Liver (tissue), 9 donors: ENCODE data around the gene ADORA2A. TPM values are rescaled to one million over a fixed set of nuclear protein-coding genes. Genes with fewer than 3 reads are reported as not detected.

ENCODE experiments used
- DNase-seq: peaks from one replicate; pipeline ENCODE4 v3.0.0-alpha.2; 2017; ENCODE audit warnings: low spot score
- H3K27ac ChIP-seq, 2 donors: one replicate each; pipeline ENCODE4 v1.7.0; 2013; ENCODE audit warnings: inconsistent platforms in 2 of 2, low read length in 2 of 2, control low read depth in 1 of 2, low read depth in 1 of 2, mild to moderate bottlenecking in 1 of 2
- H3K27me3 ChIP-seq, 4 donors: one replicate each; pipeline versions ENCODE4 v1.6.1 to v1.7.0; 2013; ENCODE audit warnings: low read length in 3 of 4, inconsistent platforms in 1 of 4, mild to moderate bottlenecking in 1 of 4, moderate library complexity in 1 of 4; ENCODE audit not compliant: control insufficient read depth in 4 of 4, insufficient read depth in 4 of 4
- H3K36me3 ChIP-seq, 4 donors: one replicate each; pipeline versions ENCODE4 v1.6.1 to v1.7.0; 2013; ENCODE audit warnings: low read length in 3 of 4, mild to moderate bottlenecking in 3 of 4, low read depth in 1 of 4, moderate library complexity in 1 of 4; ENCODE audit not compliant: control insufficient read depth in 4 of 4, insufficient read depth in 3 of 4
- H3K4me1 ChIP-seq, 4 donors: one replicate each; pipeline versions ENCODE4 v1.6.1 to v1.7.0; 2013; ENCODE audit warnings: low read length in 3 of 4, mild to moderate bottlenecking in 3 of 4, moderate library complexity in 1 of 4; ENCODE audit not compliant: control insufficient read depth in 4 of 4, insufficient read depth in 4 of 4
- H3K4me3 ChIP-seq, 3 donors: one replicate each; pipeline versions ENCODE4 v1.6.1 to v1.7.0; 2013; ENCODE audit warnings: low read length in 3 of 3, control low read depth in 1 of 3, low read depth in 1 of 3, mild to moderate bottlenecking in 1 of 3
- H3K9ac ChIP-seq, 2 donors: one replicate each; pipeline ENCODE4 v1.7.0; 2013; ENCODE audit warnings: low read length in 2 of 2, mild to moderate bottlenecking in 2 of 2, moderate library complexity in 2 of 2, control low read depth in 1 of 2, low read depth in 1 of 2
- H3K9me3 ChIP-seq, 4 donors: one replicate each; pipeline versions ENCODE4 v1.6.1 to v1.7.0; 2013; ENCODE audit warnings: low read length in 3 of 4; ENCODE audit not compliant: control insufficient read depth in 4 of 4
- FOXA1 ChIP-seq: IDR thresholded peaks from 2 replicates; pipeline ENCODE4 v1.6.1; 2016; ENCODE audit warnings: antibody characterized with exemption
- FOXA2 ChIP-seq: IDR thresholded peaks from 2 replicates; pipeline ENCODE4 v1.6.1; 2016; ENCODE audit warnings: antibody characterized with exemption
- HNF4A ChIP-seq, 2 donors: conservative IDR thresholded peaks; 2 replicates each; pipeline ENCODE4 v1.6.1; 2016; ENCODE audit warnings: antibody characterized with exemption in 2 of 2, mild to moderate bottlenecking in 2 of 2
- RAD21 ChIP-seq, 2 donors: IDR thresholded peaks; 2 replicates each; pipeline ENCODE4 v1.6.1; 2016; ENCODE audit warnings: antibody characterized with exemption in 2 of 2, mild to moderate bottlenecking in 2 of 2
- SP1 ChIP-seq: IDR thresholded peaks from 2 replicates; pipeline ENCODE4 v1.6.1; 2018; ENCODE audit warnings: antibody characterized with exemption, mild to moderate bottlenecking
- whole genome bisulfite sequencing: extraction: QIAGEN DNeasy Blood & Tissue Kit; methylation state at CpG from one replicate; pipeline ENCODE4 v1.1.7; 2013; 5-methylcytosine and 5-hydroxymethylcytosine counted together
- polyA plus RNA-seq, 2 donors: library from polyadenylated mRNA; stranded (reverse) in 1 of 2; unstranded in 1 of 2; fragments of 200-250 nt in 1 of 2; fragments of >200 nt in 1 of 2; fragmentation: Nextera tagmentation in 1 of 2; extraction: Ambion mirVana in 1 of 2; gene quantifications; one replicate each; pipeline versions ENCODE4 v1.2.1 to v1.2.3, GENCODE V29; 2013 to 2015
- total RNA-seq, 2 donors: library from RNA; depleted of rRNA; stranded (reverse); fragments of >200 nt; gene quantifications; one replicate each; pipeline ENCODE4 v1.2.3, GENCODE V29; 2014
- TF ChIP-seq, protein P1 (sequence below): fragments of 150-350 bp; IDR thresholded peaks from 2 replicates; pipeline ENCODE4 v1.5.1; 2017; ENCODE audit warnings: improper control_type of control experiment, low read depth, low read length; ENCODE audit not compliant: missing input control
- donor health status: healthy.
- donor health status: healthy.
- donor health status: healthy.
- donor health status: healthy.
- donor health status: healthy.

Gene ADORA2A
- total and polyA plus RNA-seq, 4 donors: 3.4 to 5.4 (median 3.9) TPM

DNA sequence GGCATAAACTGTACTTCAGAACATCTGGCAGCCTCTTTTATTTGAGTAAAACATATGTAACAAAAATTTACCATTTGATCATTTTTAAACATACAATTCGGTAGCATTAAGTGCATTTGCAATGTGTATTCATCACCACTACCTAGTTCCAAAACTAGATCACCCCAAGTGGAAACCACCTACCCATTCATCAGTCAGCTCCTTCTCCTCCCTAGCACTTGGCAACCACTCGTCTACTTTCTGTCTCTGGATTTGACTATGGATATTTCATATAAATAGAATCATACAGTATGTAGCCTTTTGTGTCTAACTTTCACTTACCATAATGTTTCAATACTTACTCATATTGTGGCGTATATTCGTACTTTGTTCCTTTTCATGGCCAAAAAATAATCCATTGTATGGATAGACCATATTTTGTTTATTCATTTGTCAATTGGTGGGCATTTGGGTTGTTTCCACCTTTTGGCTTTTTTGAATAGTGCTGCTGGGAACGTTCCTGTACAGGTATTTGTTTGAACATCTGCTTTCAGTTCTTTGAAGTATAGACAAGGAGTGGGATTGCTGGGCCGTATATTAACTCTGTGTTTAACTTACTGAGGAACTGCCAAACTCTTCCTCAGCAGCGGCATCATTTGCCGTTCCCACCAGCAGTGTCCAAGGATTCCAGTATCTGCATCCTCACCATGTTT lies 27.2 kb upstream of the ADORA2A start:
- WGBS: 78% methylated on average over 8 of the region's 8 CpGs
- no peak for DNase-seq
- Histone ChIP-seq H3K4me1 (peaks cover 0 to 2% (median 0%) of the 10 kb centered on the region in 4 donors), H3K36me3 (peaks cover 0 to 21% (median 12%) of the 10 kb centered on the region in 4 donors), H3K4me3 (no peak overlapping the region), H3K27me3 (no peaks in the 10 kb centered on the region), H3K9ac (no peak overlapping the region), H3K9me3 (no peaks in the 10 kb centered on the region), H3K27ac (peak overlapping the region in 1 of 2 donors; percentile 33)
- TF ChIP-seq FOXA1: no peak
- TF ChIP-seq RAD21 (IDR thresholded peaks at IDR 0.05): no peak

DNA sequence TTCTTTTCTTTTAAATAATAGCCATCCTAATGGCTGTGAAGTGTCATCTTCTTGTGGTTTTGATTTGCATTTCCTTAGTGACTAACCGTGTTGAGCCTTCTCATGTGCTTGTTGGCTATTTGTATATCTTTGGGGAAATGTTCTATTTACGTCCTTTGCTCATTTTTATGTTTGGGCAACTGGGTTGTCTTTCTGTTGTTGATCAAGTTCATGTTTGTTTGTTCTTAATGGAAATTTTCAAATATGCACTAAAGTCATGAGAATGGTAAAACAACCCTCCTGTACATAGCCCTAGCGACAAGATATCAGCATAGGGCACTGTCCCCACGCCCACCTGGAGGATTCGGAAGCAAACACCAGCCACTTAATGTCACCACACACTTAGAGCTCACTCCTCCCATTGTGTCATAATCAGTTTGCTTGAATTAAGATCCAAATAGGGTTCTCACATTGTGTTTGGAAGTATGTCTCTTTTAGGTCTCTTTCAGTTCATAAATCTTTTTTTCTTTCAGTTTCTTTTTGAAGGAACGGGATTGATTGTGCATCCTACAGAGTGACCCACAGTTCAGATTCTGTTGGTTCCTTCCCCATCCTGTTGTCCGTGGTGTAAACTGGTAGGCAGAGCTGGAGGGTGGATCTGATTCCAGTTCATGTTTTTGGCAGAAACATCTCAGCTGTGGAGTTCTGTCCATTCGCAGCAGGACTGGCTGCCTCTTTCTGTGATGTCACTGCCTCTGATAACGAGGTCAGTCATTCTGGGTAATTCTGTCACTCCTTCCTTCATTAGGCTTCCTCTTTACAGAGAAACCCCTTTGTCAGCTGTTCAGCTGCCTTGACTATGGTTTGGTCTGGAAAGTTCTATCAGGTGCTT lies 26.4 kb upstream of the ADORA2A start:
- H3K36me3 ChIP-seq: peaks cover 0 to 20% (median 9%) of the 10 kb centered on the region in 4 donors
- no peak for TF ChIP-seq SP1

DNA sequence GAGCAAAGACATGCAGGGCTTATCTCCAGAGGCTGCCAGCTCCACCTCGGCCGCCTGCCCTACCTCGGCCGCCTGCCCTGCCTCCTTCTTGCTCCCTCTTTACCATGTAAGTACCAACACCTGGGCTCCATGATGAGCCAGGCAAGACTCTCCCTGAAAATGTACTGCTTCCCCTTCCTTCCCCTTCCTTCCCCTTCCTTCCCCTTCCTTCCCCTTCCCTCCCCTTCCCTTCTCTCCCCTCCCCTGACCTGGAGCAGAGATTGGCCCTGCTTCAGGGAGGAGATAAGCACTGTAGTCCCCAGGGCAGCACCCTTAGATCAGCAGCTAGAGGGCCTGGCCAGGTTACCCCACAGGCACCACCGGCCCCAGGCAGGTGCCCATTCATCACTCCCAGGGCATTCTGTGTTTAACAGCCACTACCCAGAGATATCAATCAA lies 25.4 kb upstream of the ADORA2A start:
- WGBS: 95% methylated on average over 5 of the region's 5 CpGs
- Histone ChIP-seq H3K27ac (peak overlapping the region; percentile 31 to 33), H3K4me3 (no peak overlapping the region), H3K36me3 (peaks cover 0 to 13% (median 7%) of the 10 kb centered on the region in 4 donors), H3K27me3 (no peaks in the 10 kb centered on the region), H3K4me1 (peaks cover 0 to 2% (median 0%) of the 10 kb centered on the region in 4 donors), H3K9me3 (no peaks in the 10 kb centered on the region), H3K9ac (no peak overlapping the region)
- no peak for DNase-seq
- no peak for TF ChIP-seq FOXA1
- TF ChIP-seq, protein P1, sequence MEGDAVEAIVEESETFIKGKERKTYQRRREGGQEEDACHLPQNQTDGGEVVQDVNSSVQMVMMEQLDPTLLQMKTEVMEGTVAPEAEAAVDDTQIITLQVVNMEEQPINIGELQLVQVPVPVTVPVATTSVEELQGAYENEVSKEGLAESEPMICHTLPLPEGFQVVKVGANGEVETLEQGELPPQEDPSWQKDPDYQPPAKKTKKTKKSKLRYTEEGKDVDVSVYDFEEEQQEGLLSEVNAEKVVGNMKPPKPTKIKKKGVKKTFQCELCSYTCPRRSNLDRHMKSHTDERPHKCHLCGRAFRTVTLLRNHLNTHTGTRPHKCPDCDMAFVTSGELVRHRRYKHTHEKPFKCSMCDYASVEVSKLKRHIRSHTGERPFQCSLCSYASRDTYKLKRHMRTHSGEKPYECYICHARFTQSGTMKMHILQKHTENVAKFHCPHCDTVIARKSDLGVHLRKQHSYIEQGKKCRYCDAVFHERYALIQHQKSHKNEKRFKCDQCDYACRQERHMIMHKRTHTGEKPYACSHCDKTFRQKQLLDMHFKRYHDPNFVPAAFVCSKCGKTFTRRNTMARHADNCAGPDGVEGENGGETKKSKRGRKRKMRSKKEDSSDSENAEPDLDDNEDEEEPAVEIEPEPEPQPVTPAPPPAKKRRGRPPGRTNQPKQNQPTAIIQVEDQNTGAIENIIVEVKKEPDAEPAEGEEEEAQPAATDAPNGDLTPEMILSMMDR: no peak
- TF ChIP-seq HNF4A (conservative IDR thresholded peaks at IDR 0.05): no peak
- TF ChIP-seq FOXA2: no peak
- TF ChIP-seq SP1: no peak

More for the DNA sequence above, 26.4 kb upstream of the ADORA2A start:
- Histone ChIP-seq H3K27me3 (no peaks in the 10 kb centered on the region), H3K4me3 (no peak overlapping the region), H3K9me3 (no peaks in the 10 kb centered on the region), H3K9ac (no peak overlapping the region), H3K4me1 (peaks cover 0 to 2% (median 0%) of the 10 kb centered on the region in 4 donors), H3K27ac (peak overlapping the region; percentile 33 to 72)
- DNase-seq: no peak
- WGBS: 67% methylated on average over 9 of the region's 9 CpGs

DNA sequence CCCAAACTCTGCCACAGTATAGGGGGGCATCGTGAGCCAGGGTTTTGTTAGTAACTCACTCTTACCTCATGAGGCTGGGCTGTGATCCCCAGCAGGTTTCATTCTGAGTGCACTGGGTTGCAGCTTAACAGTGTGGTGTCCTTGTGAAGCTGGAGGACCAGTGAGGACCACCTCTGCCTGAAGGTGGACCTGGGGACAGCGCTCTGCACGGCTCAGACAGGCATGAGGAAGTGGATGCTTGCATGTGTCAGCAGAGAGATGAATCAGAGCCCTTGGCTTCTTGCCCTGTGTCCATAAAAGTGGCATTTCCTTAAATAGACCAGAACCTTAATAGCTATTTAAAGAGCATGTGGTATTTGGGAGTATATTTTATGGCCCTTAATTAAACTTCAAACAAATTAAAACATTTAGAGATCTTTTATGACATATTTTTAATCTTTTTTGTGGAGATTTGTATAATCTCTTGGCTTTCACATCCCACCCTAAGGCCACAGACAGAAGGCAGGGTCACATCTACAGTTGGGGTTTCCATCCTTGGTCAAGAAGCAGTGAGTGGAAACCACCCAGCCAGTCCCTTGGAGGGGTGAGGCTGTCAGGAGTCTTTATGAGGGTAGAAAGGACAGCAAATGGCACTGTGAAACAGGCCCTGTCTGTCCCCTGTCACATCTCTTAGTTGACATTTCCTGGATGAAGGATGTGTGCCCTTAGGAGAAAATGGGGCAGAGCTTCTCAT lies 24.8 kb upstream of the ADORA2A start:
- no peak for TF ChIP-seq FOXA1
- DNase-seq: no peak
- peak overlapping the region; percentile 31 to 32 for H3K27ac ChIP-seq
- 54% methylated on average over 3 of the region's 3 CpGs for WGBS
- no peak overlapping the region for H3K4me3 ChIP-seq
- H3K36me3 ChIP-seq: peaks cover 0 to 11% (median 5%) of the 10 kb centered on the region in 4 donors
- H3K9ac ChIP-seq: no peak overlapping the region
- no peaks in the 10 kb centered on the region for H3K27me3 ChIP-seq
- peaks cover 0 to 2% (median 0%) of the 10 kb centered on the region in 4 donors for H3K4me1 ChIP-seq
- no peaks in the 10 kb centered on the region for H3K9me3 ChIP-seq
